A549 (cell line): ENCODE data around the gene CRACR2B. TPM values are rescaled to one million over a fixed set of nuclear protein-coding genes. Genes with fewer than 3 reads are reported as not detected.

Source experiments
- ATAC-seq, 2 experiments: fragments of 200-7000 bp in 1 of 2; fragments of >200 bp in 1 of 2; cut with Nextera tagmentation in 1 of 2; cut with Tn5 transposase in 1 of 2; 3 replicates each; pipeline versions ENCODE4 v1.8.0 to v1.9.1; 2018 to 2020; ENCODE audit warnings: mild to moderate bottlenecking in 1 of 2, moderate library complexity in 1 of 2
- CTCF ChIA-PET: fragments of 300-600 bp; sonication (Branson Sonifier 250); formaldehyde crosslinking; extraction: SDS; loops from one replicate; lab custom pipeline; 2021; ENCODE audit warnings: antibody characterized with exemption, inconsistent platforms; lab: Yijun Ruan, JAX
- POLR2A ChIA-PET: fragments of 350-600 bp; formaldehyde crosslinking; extraction: SDS; loops from one replicate; lab custom pipeline; 2021; ENCODE audit warnings: antibody characterized with exemption, inconsistent platforms; lab: Yijun Ruan, JAX
- DNase-seq, 2 experiments: peaks; one replicate each; pipeline versions ENCODE4 v3.0.0 to v3.0.0-alpha.2; 2011 to 2016; ENCODE audit warnings: low read depth in 1 of 2, low spot score in 1 of 2
- FAIRE-seq: peaks from 2 replicates; lab custom pipeline; 2011; peaks lifted over from hg19 to GRCh38; lab: Jason Lieb, UNC
- H3K27ac ChIP-seq, 2 experiments: fragments of >200 bp; sonication (Bioruptor Twin); formaldehyde crosslinking; 3 replicates each; pipeline ENCODE4 v1.5.1; 2016 to 2017
- H3K4me1 ChIP-seq: fragments of >200 bp; sonication (Bioruptor Twin); formaldehyde crosslinking; 3 replicates; pipeline ENCODE4 v1.6.1; 2016
- H3K4me2 ChIP-seq: fragments of >200 bp; sonication (Bioruptor Twin); formaldehyde crosslinking; 3 replicates; pipeline ENCODE4 v1.6.1; 2016
- H3K4me3 ChIP-seq: fragments of >200 bp; sonication (Bioruptor Twin); formaldehyde crosslinking; 3 replicates; pipeline ENCODE4 v1.5.1; 2016
- H3K9me3 ChIP-seq: fragments of >200 bp; sonication (Bioruptor Twin); formaldehyde crosslinking; 3 replicates; pipeline ENCODE4 v1.6.1; 2016
- BCL3 ChIP-seq: fragments of >200 bp; sonication (Bioruptor Twin); formaldehyde crosslinking; IDR thresholded peaks from 3 replicates; pipeline ENCODE4 v1.6.1; 2016
- CHD4 ChIP-seq: fragments of 200-600 bp; sonication (generic); IDR thresholded peaks from 2 replicates; pipeline ENCODE4 v1.6.1; 2016; ENCODE audit warnings: antibody characterized with exemption, mild to moderate bottlenecking, borderline replicate concordance
- CTCF ChIP-seq: fragments of >200 bp; sonication (Bioruptor Twin); formaldehyde crosslinking; IDR thresholded peaks from 3 replicates; pipeline ENCODE4 v1.5.1; 2016
- GATA3 ChIP-seq: IDR thresholded peaks from 2 replicates; pipeline ENCODE4 v1.6.1; 2012; ENCODE audit warnings: borderline replicate concordance
- HEYL ChIP-seq: fragments of 250-450 bp; sonication (Bioruptor Pico); IDR thresholded peaks from 2 replicates; pipeline ENCODE4 v1.8.0; 2021; ENCODE audit warnings: mild to moderate bottlenecking, moderate library complexity
- HMGXB4 ChIP-seq: fragments of 250-450 bp; sonication (Bioruptor Pico); IDR thresholded peaks from 2 replicates; pipeline ENCODE4 v1.5.0; 2021; ENCODE audit warnings: mild to moderate bottlenecking, moderate library complexity, borderline replicate concordance
- HOXB5 ChIP-seq: fragments of 250-450 bp; sonication (Bioruptor Pico); IDR thresholded peaks from 2 replicates; pipeline ENCODE4 v1.5.0; 2020; ENCODE audit warnings: mild to moderate bottlenecking, moderate library complexity
- NPAS2 ChIP-seq: fragments of 250-450 bp; sonication (Bioruptor Pico); IDR thresholded peaks from 2 replicates; pipeline ENCODE4 v1.8.0; 2022; ENCODE audit warnings: mild to moderate bottlenecking, moderate library complexity, borderline replicate concordance
- PHF8 ChIP-seq: fragments of 200-600 bp; sonication (generic); IDR thresholded peaks from 2 replicates; pipeline ENCODE4 v1.6.1; 2016; ENCODE audit warnings: low read depth, mild to moderate bottlenecking, antibody characterized with exemption, moderate library complexity, borderline replicate concordance
- POLR2AphosphoS2 ChIP-seq: conservative IDR thresholded peaks from 2 replicates; pipeline ENCODE4 v1.6.1; 2012; ENCODE audit warnings: low read length, improper control_type of control experiment, inconsistent platforms
- RARB ChIP-seq: fragments of 250-450 bp; sonication (Bioruptor Pico); IDR thresholded peaks from 2 replicates; pipeline ENCODE4 v1.8.0; 2021; ENCODE audit warnings: mild to moderate bottlenecking, moderate library complexity
- REST ChIP-seq: fragments of 200-600 bp; sonication (generic); IDR thresholded peaks from 2 replicates; pipeline ENCODE4 v1.6.1; 2016; ENCODE audit warnings: antibody characterized with exemption, mild to moderate bottlenecking, moderate library complexity
- TFCP2L1 ChIP-seq: fragments of 250-450 bp; sonication (Bioruptor Pico); IDR thresholded peaks from 2 replicates; pipeline ENCODE4 v1.5.0; 2021; ENCODE audit warnings: mild to moderate bottlenecking
- ZFP36 ChIP-seq: fragments of 450-650 bp; IDR thresholded peaks from 2 replicates; pipeline ENCODE4 v1.6.1; 2014; ENCODE audit warnings: borderline replicate concordance; ENCODE audit not compliant: partially characterized antibody
- ZSCAN20 ChIP-seq: fragments of 250-450 bp; sonication (Bioruptor Pico); IDR thresholded peaks from 2 replicates; pipeline ENCODE4 v1.8.0; 2022; ENCODE audit warnings: mild to moderate bottlenecking, moderate library complexity
- WGBS: methylation state at CpG from one replicate; pipeline ENCODE4 v1.1.6; 2017; ENCODE audit errors: missing lambda C conversion rate; 5-methylcytosine and 5-hydroxymethylcytosine counted together
- polyA plus RNA-seq, 4 experiments: library from polyadenylated mRNA; depleted of rRNA in 3 of 4; stranded (reverse); fragments of >200 nt; fragmentation: RNase III in 1 of 4; extraction: RNeasy Plus Mini Kit Qiagen cat#74134 plus additional on column Dnase treatment in 1 of 4; gene quantifications; 2 replicates in 3 of 4; 3 replicates in 1 of 4; pipeline ENCODE4 v1.2.3, GENCODE V29; 2011 to 2017

Gene CRACR2B
- polyA plus RNA-seq, 2 of the 4 experiments (the other 2 are of a cell fraction) = 1.2 to 3.0 TPM

- ATAC-seq = no peak
- ChIA-PET CTCF (interaction anchor here (2.5 to 5.2 kb wide), 2 partner anchors 10 to 186 kb away, joined by 10 to 25 read pairs; no protein-coding TSS in a partner anchor), POLR2A (interaction anchor here (0.9 kb wide), 1 partner anchor 625 kb away, joined by 3 read pairs; no protein-coding TSS in a partner anchor)
- FAIRE-seq = no peak
- DNase-seq = no peak
- H3K4me1 ChIP-seq = peaks cover 47% of the 10 kb centered on the region
- no peak overlapping the region for H3K4me3 ChIP-seq
- H3K9me3 ChIP-seq = no peaks in the 10 kb centered on the region
- H3K27ac ChIP-seq = no peak overlapping the region
- 71% methylated on average over 7 of the region's 11 CpGs for WGBS
- TF ChIP-seq POLR2AphosphoS2 = no peak
- TF ChIP-seq HOXB5 (CRISPR knock-in tag) = no peak
- TF ChIP-seq CTCF = no peak
- no peak for TF ChIP-seq ZFP36
- no peak for TF ChIP-seq TFCP2L1 (CRISPR knock-in tag)
- no peak for TF ChIP-seq NPAS2
- no peak for TF ChIP-seq RARB
- no peak for TF ChIP-seq REST
- TF ChIP-seq PHF8 = no peak
- TF ChIP-seq HMGXB4 (CRISPR knock-in tag) = no peak
- no peak for TF ChIP-seq GATA3
- TF ChIP-seq ZSCAN20 (CRISPR knock-in tag) = no peak
- TF ChIP-seq BCL3 = no peak
- TF ChIP-seq HEYL (CRISPR knock-in tag) = no peak
- TF ChIP-seq CHD4 = no peak
- H3K4me2 ChIP-seq = no peak overlapping the region
These were observed 37.2 kb downstream of the CRACR2B start for GRCh38 chr11:864898-865297.
